H7 (cell line): ENCODE results near the gene HYDIN. TPM values are rescaled to one million over a fixed set of nuclear protein-coding genes. Genes with fewer than 3 reads are reported as not detected.
"Not testable (repeated sequence)": the region's sequence is repeated elsewhere in the genome, so short reads cannot be mapped to it uniquely, and the experiment has no call there.

Source experiments
- DNase-seq: peaks from one replicate; pipeline ENCODE4 v3.0.0; 2012
- H3K27me3 ChIP-seq: 2 replicates; pipeline ENCODE4 v1.6.0; 2011; ENCODE audit warnings: mild to moderate bottlenecking, low read length; ENCODE audit not compliant: control insufficient read depth, insufficient read depth
- H3K36me3 ChIP-seq: replicated peaks from 2 replicates; pipeline ENCODE4 v1.5.1; 2011; ENCODE audit warnings: low read length; ENCODE audit not compliant: control insufficient read depth, insufficient read depth
- H3K4me3 ChIP-seq: 2 replicates; pipeline ENCODE4 v1.5.1; 2011; ENCODE audit warnings: low read depth, mild to moderate bottlenecking, control low read depth, low read length, moderate library complexity; ENCODE audit not compliant: insufficient read depth
- total RNA-seq: library from RNA; depleted of rRNA; stranded (reverse); fragments of >200 nt; shearing (Covaris generic); gene quantifications from 2 replicates; pipeline ENCODE4 v1.2.3, GENCODE V29; 2014

HYDIN gene
- total RNA-seq, 1 experiment from 2014 or later, result 0.69 TPM

- H3K4me3 ChIP-seq, result no peak overlapping the region
- no peaks in the 10 kb centered on the region for H3K27me3 ChIP-seq
- no peak for DNase-seq
- no peaks in the 10 kb centered on the region for H3K36me3 ChIP-seq
These were observed 29.0 kb downstream of the HYDIN start for GRCh38 chr16:71201556-71201955.

DNA sequence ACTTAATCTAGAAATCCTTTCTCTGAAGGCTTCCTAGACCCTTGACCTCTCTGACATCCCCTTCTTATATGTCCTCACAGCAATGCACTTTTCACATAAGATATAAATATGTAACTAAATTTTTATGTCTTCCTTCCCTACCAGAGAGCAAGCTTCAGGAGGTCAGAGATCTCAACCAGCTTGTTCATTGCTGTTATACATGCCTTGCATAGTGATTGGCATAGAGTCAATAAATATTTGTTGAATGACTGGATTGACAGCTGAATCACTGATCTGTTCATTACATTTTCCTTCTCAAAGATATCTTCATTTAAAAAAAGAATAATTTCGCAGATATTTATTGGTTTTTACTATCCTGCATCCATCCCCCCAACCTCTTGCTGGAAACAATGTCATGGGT is 29.5 kb downstream of the HYDIN start:
- DNase-seq, result no peak
- Histone ChIP-seq H3K36me3 (no peaks in the 10 kb centered on the region), H3K4me3 (no peak overlapping the region)

GRCh38 chr16:71198408-71198807 is 32.1 kb downstream of the HYDIN start:
- Histone ChIP-seq H3K27me3 (no peaks in the 10 kb centered on the region), H3K36me3 (no peaks in the 10 kb centered on the region), H3K4me3 (no peak overlapping the region)
- no peak for DNase-seq

More for the DNA sequence above, 29.5 kb downstream of the HYDIN start:
- no peaks in the 10 kb centered on the region for H3K27me3 ChIP-seq

DNA sequence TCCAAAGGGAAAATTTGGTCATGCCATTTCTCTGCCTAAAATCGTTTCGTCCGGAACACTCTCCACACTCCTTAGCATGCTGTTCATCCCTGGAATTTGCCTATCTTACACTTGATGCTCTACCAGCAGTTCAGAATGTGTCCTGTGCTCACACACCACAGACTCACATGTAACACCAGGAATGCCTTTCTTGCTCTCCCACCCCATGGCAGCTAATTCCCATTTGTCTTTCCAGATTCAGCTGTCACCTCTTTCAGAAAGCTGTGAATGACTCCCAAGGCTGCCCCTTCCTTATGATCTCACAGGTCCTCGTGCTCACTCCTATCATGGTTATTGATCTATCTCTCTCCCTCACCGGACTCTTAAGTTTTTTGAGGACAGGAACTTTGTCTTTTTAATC is 38.1 kb downstream of the HYDIN start:
- Histone ChIP-seq H3K27me3 (no peaks in the 10 kb centered on the region), H3K4me3 (no peak overlapping the region), H3K36me3 (no peaks in the 10 kb centered on the region)
- no peak for DNase-seq

GRCh38 chr16:71188956-71189712 is 41.4 kb downstream of the HYDIN start:
- no peaks in the 10 kb centered on the region for H3K36me3 ChIP-seq
- DNase-seq, result no peak

GRCh38 chr16:71185347-71185746 is 45.2 kb downstream of the HYDIN start:
- H3K36me3 ChIP-seq, result no peaks in the 10 kb centered on the region
- H3K27me3 ChIP-seq, result no peaks in the 10 kb centered on the region
- no peak overlapping the region for H3K4me3 ChIP-seq
- DNase-seq, result no peak

More at GRCh38 chr16:71188956-71189712, 41.4 kb downstream of the HYDIN start:
- no peaks in the 10 kb centered on the region for H3K27me3 ChIP-seq
- H3K4me3 ChIP-seq, result no peak overlapping the region

DNA sequence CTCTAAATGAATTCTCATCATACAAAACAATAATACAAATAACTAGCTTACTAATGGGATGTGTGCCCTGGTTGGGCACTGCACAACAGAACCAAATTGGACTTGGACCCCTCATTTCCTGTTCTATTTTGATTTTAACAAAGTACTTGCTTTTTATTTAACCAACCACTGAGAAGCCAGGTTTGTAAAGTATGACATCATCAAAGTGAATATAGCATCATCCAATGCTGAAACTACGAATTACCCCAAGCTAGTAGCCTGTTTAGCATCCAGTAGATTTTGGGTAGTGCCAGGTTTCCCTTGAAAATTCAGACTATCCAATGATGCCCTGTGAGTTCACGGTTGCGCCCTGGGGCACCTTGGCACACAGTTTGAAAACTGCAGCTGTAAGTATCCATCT is 51.0 kb downstream of the HYDIN start:
- no peak for DNase-seq
- H3K4me3 ChIP-seq, result no peak overlapping the region
- H3K27me3 ChIP-seq, result no peaks in the 10 kb centered on the region
- no peaks in the 10 kb centered on the region for H3K36me3 ChIP-seq

DNA sequence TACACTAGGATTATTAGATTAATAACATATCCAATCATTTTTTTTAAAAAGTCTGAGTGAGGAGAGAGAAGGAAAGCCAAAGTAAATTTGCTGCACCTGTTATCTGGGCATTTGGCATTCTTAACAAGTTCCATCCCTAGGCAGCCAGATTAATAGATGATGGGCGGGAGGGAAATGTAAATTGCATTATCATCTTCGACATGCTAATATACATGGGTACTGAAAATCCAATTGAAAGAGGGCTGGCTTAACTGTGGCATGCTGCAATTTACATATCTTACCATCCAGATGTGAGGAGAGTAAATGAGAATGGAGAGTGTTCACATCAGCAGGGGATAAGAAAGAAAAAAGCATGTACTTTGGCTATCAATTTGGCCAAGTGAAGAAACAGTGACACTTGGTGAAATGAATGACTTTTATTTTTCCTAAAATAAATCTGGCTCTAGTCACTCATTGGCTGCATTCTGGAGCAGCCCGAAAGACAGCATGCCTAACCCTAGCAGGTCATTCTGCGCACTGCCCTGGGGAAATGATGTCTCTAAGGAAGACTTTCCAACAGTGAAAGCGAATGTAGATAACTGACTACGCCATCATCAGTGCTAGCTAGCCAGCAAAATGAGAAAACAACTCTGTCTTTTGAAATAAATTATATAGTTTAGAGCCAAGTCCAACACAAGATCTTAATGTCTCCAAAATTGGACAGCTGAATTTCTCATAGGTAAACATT is 57.9 kb downstream of the HYDIN start:
- no peaks in the 10 kb centered on the region for H3K36me3 ChIP-seq
- H3K4me3 ChIP-seq, result no peak overlapping the region
- no peaks in the 10 kb centered on the region for H3K27me3 ChIP-seq
- DNase-seq, result no peak

GRCh38 chr16:71161007-71161406 is 69.5 kb downstream of the HYDIN start:
- not testable (repeated sequence) for DNase-seq, H3K27me3 ChIP-seq, H3K36me3 ChIP-seq, H3K4me3 ChIP-seq

DNA sequence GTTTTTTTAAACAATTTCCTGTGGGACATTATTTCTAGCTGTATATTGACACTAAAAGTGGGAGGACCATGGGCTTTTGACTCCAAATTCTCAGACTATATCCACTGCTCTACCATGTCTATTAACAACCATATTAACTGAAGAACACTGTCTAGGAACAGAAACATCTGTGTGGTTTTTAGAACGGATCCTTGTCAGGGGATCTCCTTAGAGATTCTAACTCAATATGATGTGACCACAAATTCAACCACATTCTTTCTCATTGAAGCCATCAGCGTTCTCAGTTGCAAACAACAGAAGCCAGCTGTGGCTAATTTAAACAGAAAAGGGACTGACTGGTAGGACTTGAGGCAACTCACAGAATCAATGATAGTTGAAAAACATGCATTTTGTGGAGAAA is 73.2 kb downstream of the HYDIN start:
- H3K4me3 ChIP-seq, H3K27me3 ChIP-seq, DNase-seq, H3K36me3 ChIP-seq: not testable (repeated sequence)

- DNase-seq, H3K4me3 ChIP-seq, H3K36me3 ChIP-seq, H3K27me3 ChIP-seq: not testable (repeated sequence)
These were observed 77.2 kb downstream of the HYDIN start for GRCh38 chr16:71153329-71153728.

- not testable (repeated sequence) for H3K4me3 ChIP-seq
These were observed 78.9 kb downstream of the HYDIN start for GRCh38 chr16:71151654-71152053.

GRCh38 chr16:71143246-71143645 is 87.3 kb downstream of the HYDIN start:
- not testable (repeated sequence) for H3K27me3 ChIP-seq, H3K4me3 ChIP-seq, H3K36me3 ChIP-seq, DNase-seq

More at GRCh38 chr16:71151654-71152053, 78.9 kb downstream of the HYDIN start:
- DNase-seq, H3K27me3 ChIP-seq, H3K36me3 ChIP-seq: not testable (repeated sequence)

DNA sequence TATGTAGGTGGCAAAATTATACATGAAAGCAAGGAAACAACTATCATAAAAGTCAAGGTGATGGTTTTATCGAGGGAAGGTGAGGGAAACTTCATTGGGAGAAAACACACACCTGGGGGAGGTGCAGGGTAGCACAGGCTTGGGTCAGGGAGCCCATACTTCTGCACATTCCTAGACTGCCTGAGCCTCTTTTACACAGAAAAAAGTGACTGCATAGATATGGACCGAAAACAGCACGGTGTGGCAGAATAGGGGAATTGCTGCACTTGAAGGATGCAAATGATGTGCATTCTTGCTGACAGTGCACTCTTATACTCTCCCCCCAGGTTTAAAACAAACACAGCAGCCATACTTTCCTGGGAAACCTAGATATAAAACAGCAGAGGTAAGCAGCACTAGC is 120.0 kb downstream of the HYDIN start:
- not testable (repeated sequence) for H3K4me3 ChIP-seq, H3K27me3 ChIP-seq, H3K36me3 ChIP-seq, DNase-seq

DNA sequence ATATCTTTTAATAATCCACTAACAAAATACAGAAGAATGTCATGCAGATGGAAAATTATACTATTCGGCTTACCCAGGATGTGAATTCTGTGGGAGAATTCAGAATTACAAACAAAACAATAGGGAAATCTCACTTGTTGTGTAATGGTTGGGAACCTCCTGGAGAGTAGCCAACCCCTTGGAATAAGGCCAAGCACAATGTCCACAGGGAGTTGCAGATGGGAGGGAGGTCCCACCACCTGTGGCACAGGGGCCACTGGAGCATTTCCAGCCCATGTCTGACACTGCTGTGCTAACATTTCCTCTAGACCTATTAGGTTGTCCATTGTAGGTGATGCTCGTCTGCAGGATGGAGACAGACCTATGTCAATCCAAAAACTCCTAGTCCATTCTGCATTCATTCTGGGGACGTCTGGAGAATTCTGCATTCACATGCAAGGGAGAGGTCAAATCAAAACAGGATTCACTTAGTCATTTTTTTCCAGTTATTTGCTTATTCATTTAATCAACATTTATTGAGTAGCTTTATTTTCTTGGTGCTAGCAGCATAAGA is 120.8 kb downstream of the HYDIN start:
- not testable (repeated sequence) for H3K27me3 ChIP-seq, DNase-seq, H3K4me3 ChIP-seq, H3K36me3 ChIP-seq
